DOHH2 (cell line): ENCODE data around the gene ARF6.

ENCODE experiments used
- H3F3A ChIP-seq: fragments of 200-600 bp; sonication (generic), shearing (Covaris generic); 2 replicates; pipeline ENCODE4 v1.6.0; 2016; ENCODE audit warnings: antibody characterized with exemption, mild to moderate bottlenecking; ENCODE audit not compliant: control insufficient read depth, insufficient read depth
- H3K27ac ChIP-seq: fragments of 200-600 bp; sonication (generic); 2 replicates; pipeline ENCODE4 v1.5.1; 2014; ENCODE audit warnings: low read depth, mild to moderate bottlenecking, low read length, moderate library complexity
- H3K27me3 ChIP-seq: fragments of 200-600 bp; sonication (generic); 2 replicates; pipeline ENCODE4 v1.6.1; 2014; ENCODE audit warnings: mild to moderate bottlenecking, low read length, mixed read lengths; ENCODE audit not compliant: control insufficient read depth
- H3K36me3 ChIP-seq: fragments of 200-600 bp; sonication (generic); 2 replicates; pipeline ENCODE4 v1.6.1; 2014; ENCODE audit warnings: mild to moderate bottlenecking, low read length, moderate library complexity, mixed read lengths; ENCODE audit not compliant: control insufficient read depth
- H3K4me1 ChIP-seq: fragments of 200-600 bp; sonication (generic); 2 replicates; pipeline ENCODE4 v1.6.1; 2014; ENCODE audit warnings: mild to moderate bottlenecking, low read length, mixed read lengths; ENCODE audit not compliant: control insufficient read depth
- H3K4me2 ChIP-seq: fragments of 200-600 bp; sonication (generic); 2 replicates; pipeline ENCODE4 v1.6.0; 2014; ENCODE audit warnings: mild to moderate bottlenecking, low read length, moderate library complexity
- H3K4me3 ChIP-seq: fragments of 200-600 bp; sonication (generic); 2 replicates; pipeline ENCODE4 v1.5.1; 2014; ENCODE audit warnings: mild to moderate bottlenecking, low read length, mixed read lengths
- H3K79me2 ChIP-seq: fragments of 200-600 bp; sonication (generic); 2 replicates; pipeline ENCODE4 v1.6.1; 2014; ENCODE audit warnings: mild to moderate bottlenecking, low read length, mixed read lengths; ENCODE audit not compliant: control insufficient read depth
- H3K9me2 ChIP-seq: fragments of 200-600 bp; sonication (generic); replicated peaks from 2 replicates; pipeline ENCODE4 v1.6.1; 2014; ENCODE audit warnings: mild to moderate bottlenecking, low read length, mixed read lengths; ENCODE audit not compliant: control insufficient read depth
- H3K9me3 ChIP-seq: fragments of 200-600 bp; sonication (generic); 2 replicates; pipeline ENCODE4 v1.6.1; 2014; ENCODE audit warnings: antibody characterized with exemption, low read length, mixed read lengths; ENCODE audit not compliant: control insufficient read depth, insufficient read depth
- H4K20me1 ChIP-seq: fragments of 200-600 bp; sonication (generic); 2 replicates; pipeline ENCODE4 v1.6.0; 2014; ENCODE audit warnings: low read depth, mild to moderate bottlenecking, antibody characterized with exemption, low read length, moderate library complexity; ENCODE audit not compliant: control insufficient read depth, insufficient read depth
- EZH2phosphoT487 ChIP-seq: fragments of 200-600 bp; sonication (generic); IDR thresholded peaks from 2 replicates; pipeline ENCODE4 v1.6.1; 2017; ENCODE audit warnings: borderline replicate concordance, mild to moderate bottlenecking, antibody characterized with exemption, low read length, moderate library complexity, mixed read lengths
- TF ChIP-seq, protein P1 (sequence below): fragments of 200-600 bp; sonication (generic); IDR thresholded peaks from one replicate; pipeline ENCODE4 v1.5.1; 2014; ENCODE audit warnings: antibody characterized with exemption, mild to moderate bottlenecking, low read depth, low read length; ENCODE audit not compliant: poor library complexity, severe bottlenecking

Gene ARF6

DNA sequence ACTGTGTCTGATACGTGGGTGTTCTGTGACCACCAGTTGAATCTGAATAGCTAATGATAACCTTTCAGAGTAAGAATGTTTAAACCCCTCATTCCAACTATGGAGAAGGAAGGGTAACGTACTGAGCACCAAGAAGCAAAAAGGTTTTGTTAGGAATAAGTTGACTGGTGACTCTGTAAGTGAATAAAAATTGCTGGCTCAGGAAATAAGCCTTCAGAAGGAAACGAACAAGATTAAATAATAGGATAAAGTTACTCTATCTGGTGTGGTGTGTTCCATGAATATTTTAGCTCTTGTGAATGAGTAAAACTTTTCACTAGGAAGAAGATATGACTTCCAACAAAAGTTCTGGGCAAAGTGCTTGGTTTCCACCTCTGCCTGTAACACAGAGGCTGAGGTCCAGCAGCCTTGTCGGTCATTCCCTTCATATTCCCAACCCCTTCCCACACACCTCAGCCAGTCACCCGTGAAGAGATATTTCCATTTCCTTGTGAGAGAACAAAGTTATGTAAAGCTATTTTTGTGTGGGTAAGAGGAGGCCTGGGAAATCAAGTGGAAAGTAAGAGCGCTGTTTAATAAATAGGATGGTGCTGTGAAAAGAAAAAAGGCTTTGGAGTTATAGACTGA lies 47.1 kb downstream of the ARF6 start:
- H3K9me2 ChIP-seq, result no peaks in the 10 kb centered on the region
- no peak for TF ChIP-seq EZH2phosphoT487
- TF ChIP-seq, protein P1, sequence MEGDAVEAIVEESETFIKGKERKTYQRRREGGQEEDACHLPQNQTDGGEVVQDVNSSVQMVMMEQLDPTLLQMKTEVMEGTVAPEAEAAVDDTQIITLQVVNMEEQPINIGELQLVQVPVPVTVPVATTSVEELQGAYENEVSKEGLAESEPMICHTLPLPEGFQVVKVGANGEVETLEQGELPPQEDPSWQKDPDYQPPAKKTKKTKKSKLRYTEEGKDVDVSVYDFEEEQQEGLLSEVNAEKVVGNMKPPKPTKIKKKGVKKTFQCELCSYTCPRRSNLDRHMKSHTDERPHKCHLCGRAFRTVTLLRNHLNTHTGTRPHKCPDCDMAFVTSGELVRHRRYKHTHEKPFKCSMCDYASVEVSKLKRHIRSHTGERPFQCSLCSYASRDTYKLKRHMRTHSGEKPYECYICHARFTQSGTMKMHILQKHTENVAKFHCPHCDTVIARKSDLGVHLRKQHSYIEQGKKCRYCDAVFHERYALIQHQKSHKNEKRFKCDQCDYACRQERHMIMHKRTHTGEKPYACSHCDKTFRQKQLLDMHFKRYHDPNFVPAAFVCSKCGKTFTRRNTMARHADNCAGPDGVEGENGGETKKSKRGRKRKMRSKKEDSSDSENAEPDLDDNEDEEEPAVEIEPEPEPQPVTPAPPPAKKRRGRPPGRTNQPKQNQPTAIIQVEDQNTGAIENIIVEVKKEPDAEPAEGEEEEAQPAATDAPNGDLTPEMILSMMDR, result no peak
- peaks cover 8% of the 10 kb centered on the region; the same call in 1 of the 2 replicates for H3F3A ChIP-seq
- H4K20me1 ChIP-seq, result no peaks in the 10 kb centered on the region
- H3K4me2 ChIP-seq, result peak overlapping the region; percentile 60
- H3K9me3 ChIP-seq, result peaks cover 9% of the 10 kb centered on the region; the same call in 1 of the 2 replicates
- H3K4me1 ChIP-seq, result peaks cover 23% of the 10 kb centered on the region
- no peaks in the 10 kb centered on the region for H3K79me2 ChIP-seq
- peak overlapping the region; percentile 47 for H3K4me3 ChIP-seq
- H3K27ac ChIP-seq, result peak overlapping the region; percentile 50
- no peaks in the 10 kb centered on the region for H3K27me3 ChIP-seq
- no peaks in the 10 kb centered on the region for H3K36me3 ChIP-seq

DNA sequence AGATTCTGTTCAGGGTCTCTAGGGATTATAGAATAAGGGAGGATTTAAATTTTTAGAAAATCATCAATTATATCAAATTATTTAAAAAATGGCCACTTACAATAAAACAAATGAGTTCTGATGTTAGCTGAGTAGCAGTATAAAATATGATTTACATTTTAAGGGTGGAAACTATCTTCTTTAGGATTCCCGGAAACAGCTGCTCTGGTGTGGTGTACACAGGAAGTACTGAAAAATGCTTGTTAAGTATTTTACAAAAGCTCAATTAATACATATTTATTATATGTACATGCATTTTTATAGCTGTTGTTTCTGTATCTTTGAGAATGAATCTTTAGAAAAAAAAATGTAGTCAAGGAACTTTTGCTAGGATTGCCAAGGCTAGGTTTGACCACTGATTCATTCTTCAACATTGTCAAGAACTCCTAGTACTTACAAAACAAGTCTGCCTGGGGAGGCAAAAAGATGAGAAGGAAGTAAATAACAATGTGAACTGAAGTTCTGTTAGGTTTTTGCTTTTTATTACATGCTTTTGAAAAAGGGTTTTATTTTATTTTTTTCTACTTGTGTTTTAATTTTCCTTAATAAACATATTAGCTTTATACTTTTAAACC lies 48.0 kb downstream of the ARF6 start:
- Histone ChIP-seq H3K4me2 (peak overlapping the region; percentile 60), H3K27ac (peak overlapping the region; percentile 50), H3K4me3 (peak overlapping the region; percentile 47), H3K36me3 (no peaks in the 10 kb centered on the region), H4K20me1 (no peaks in the 10 kb centered on the region), H3K79me2 (no peaks in the 10 kb centered on the region), H3K9me3 (peaks cover 9% of the 10 kb centered on the region; the same call in 1 of the 2 replicates), H3K9me2 (no peaks in the 10 kb centered on the region), H3K4me1 (peaks cover 32% of the 10 kb centered on the region), H3K27me3 (no peaks in the 10 kb centered on the region), H3F3A (peaks cover 8% of the 10 kb centered on the region; the same call in 1 of the 2 replicates)
- no peak for TF ChIP-seq EZH2phosphoT487
- TF ChIP-seq, protein P1, result no peak

DNA sequence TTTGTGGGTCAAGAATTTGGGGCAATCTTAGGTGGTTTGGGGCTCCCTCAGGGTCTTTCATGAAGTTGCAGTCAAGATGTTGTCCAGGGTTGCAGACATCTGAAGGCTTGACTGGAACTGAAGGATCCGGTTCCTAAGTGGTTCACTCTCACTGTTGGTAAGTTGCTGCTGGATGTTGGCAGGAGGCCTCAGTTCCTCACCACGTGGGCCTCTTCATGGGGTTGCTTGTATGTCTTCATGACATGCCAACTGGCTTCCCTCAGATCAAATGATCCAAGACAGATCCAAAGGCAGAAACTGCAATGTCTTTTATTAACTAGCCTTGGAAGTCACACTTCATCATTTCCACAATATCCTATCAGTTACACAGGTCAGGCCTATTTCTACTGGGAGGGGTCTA lies 49.2 kb downstream of the ARF6 start:
- no peaks in the 10 kb centered on the region for H4K20me1 ChIP-seq
- H3F3A ChIP-seq, result peaks cover 8% of the 10 kb centered on the region; the same call in 1 of the 2 replicates
- no peak overlapping the region for H3K4me3 ChIP-seq
- H3K9me2 ChIP-seq, result no peaks in the 10 kb centered on the region
- H3K79me2 ChIP-seq, result no peaks in the 10 kb centered on the region
- H3K27ac ChIP-seq, result no peak overlapping the region
- peaks cover 7% of the 10 kb centered on the region; the same call in 1 of the 2 replicates for H3K9me3 ChIP-seq
- H3K27me3 ChIP-seq, result no peaks in the 10 kb centered on the region
- TF ChIP-seq, protein P1, result no peak
- TF ChIP-seq EZH2phosphoT487, result no peak
- no peak overlapping the region for H3K4me2 ChIP-seq
- H3K36me3 ChIP-seq, result no peaks in the 10 kb centered on the region
- peaks cover 43% of the 10 kb centered on the region for H3K4me1 ChIP-seq
